B cell (primary cell): ENCODE data around the gene CAPZB.

Source experiments
- EZH2 ChIP-seq: IDR thresholded peaks from 2 replicates; pipeline ENCODE4 v1.6.1; 2012; ENCODE audit warnings: borderline replicate concordance, low read depth, mild to moderate bottlenecking, moderate library complexity, low read length; ENCODE audit not compliant: insufficient read depth, poor library complexity, severe bottlenecking
- TF ChIP-seq, protein P1 (sequence below): fragments of 200-600 bp; IDR thresholded peaks from one replicate; pipeline ENCODE4 v1.8.0; 2022; ENCODE audit warnings: antibody characterized with exemption, mild to moderate bottlenecking

DNA sequence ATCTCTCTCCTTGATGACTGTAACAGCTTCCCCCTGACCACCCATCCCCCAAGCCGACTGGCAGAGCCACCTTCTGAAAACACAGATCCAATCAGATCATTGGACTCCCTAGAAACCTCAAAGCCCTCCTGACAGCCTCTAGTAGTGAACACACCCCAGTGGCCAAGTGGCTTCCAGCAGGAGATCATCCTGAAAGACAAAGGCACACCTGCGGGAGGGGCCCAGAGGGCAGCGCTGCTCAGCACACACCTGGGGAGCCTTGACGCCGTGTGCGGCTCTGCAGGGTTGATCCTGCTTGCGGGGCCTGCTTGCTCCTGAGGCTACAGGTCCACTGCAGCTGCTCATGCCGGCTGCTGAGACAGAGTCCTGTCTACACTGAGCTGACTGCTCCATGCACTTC lies 131.7 kb downstream of the CAPZB start:
- TF ChIP-seq, protein P1, sequence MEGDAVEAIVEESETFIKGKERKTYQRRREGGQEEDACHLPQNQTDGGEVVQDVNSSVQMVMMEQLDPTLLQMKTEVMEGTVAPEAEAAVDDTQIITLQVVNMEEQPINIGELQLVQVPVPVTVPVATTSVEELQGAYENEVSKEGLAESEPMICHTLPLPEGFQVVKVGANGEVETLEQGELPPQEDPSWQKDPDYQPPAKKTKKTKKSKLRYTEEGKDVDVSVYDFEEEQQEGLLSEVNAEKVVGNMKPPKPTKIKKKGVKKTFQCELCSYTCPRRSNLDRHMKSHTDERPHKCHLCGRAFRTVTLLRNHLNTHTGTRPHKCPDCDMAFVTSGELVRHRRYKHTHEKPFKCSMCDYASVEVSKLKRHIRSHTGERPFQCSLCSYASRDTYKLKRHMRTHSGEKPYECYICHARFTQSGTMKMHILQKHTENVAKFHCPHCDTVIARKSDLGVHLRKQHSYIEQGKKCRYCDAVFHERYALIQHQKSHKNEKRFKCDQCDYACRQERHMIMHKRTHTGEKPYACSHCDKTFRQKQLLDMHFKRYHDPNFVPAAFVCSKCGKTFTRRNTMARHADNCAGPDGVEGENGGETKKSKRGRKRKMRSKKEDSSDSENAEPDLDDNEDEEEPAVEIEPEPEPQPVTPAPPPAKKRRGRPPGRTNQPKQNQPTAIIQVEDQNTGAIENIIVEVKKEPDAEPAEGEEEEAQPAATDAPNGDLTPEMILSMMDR: no peak
- TF ChIP-seq EZH2: no peak
